Measurements from ENCODE around the gene KAT2A. TPM values are rescaled to one million over a fixed set of nuclear protein-coding genes. Genes with fewer than 3 reads are reported as not detected.
"Not testable (repeated sequence)": the region's sequence is repeated elsewhere in the genome, so short reads cannot be mapped to it uniquely, and the experiment has no call there.

KAT2A gene
- total RNA-seq = 45.4 and 45.5 TPM in 2 replicates

- intact Hi-C loops (cut with micrococcal nuclease) = no loop called here
These were observed at the start of gene KAT2A for GRCh38 chr17:42120770-42121769. Gene KAT2A, minus strand, starts transcription at chr17:42121367. Its CDS starts 63 bp downstream, at chr17:42121304.

DNA sequence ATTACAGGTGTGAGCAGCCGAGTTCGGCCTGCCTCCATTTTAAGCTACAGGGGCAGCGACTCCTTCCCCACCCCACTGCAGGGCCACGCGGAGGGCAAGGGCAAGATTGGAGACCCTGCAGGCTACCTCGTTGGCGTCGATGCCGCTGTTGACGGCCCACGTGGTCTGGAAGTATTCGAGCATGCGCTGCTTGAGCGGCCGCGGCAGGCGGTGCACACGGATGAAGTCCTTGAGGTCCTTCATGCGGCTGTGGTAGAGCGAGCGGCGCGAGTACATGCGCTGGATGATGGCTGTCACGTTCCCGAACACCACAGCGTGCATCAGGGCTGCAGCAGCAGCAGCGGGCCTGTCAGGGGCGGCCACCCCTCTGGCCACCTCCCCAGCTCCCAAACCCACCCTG lies 48.2 kb upstream of the KAT2A start:
- intact Hi-C loops (cut with micrococcal nuclease) = no loop called here

DNA sequence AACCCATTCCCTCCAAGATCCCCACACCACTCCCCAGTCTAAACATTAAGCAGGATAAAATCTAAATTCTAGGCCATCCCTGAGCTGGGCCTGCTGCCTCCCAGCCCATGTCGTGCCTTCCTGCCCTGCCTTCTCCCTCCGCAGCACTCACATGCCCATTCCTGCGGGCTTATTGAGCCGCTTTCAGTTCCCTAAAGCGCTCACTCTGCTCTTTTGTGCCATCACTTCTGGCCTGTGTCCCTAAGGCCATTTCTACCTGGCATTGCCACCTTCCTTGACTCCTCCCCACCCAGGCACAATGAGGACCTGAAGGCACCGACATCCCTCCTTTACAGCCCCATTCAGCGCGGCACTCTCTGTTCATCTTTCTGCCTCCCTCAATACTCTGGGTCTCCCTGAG lies 46.6 kb upstream of the KAT2A start:
- intact Hi-C loops (cut with micrococcal nuclease) = no loop called here

DNA sequence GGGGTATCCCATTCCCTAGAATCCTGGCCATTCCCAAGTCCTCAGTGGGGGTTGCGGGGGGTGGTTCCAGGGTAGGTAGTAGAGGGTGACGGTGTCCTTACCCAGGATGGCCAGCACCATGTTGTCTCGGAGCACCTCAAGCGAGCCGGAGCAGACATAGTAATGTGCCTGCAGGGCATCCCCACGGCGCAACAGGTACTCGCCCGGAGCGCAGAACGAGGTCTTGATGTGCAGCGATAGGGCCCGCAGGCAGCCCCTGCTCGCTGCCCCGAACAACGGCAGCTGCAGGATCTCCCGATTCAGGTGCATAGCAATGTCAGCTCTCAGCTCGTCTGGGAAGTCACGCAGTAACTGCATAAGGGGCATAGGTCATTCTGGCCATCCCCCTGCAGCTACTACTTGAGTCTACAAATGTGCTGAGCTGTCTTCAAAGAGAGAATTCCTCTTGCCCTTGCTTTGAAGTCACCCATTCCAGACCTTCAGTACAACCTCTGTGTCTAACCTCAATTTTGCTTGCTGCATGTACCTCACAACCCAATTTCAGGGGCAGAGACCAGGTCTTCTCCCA lies 45.1 kb upstream of the KAT2A start:
- intact Hi-C loops (cut with micrococcal nuclease) = no loop called here

GRCh38 chr17:42165751-42166150 lies 44.6 kb upstream of the KAT2A start:
- intact Hi-C loops (cut with micrococcal nuclease) = no loop called here

GRCh38 chr17:42163696-42164407 lies 42.7 kb upstream of the KAT2A start:
- intact Hi-C loops (cut with micrococcal nuclease) = no loop called here

DNA sequence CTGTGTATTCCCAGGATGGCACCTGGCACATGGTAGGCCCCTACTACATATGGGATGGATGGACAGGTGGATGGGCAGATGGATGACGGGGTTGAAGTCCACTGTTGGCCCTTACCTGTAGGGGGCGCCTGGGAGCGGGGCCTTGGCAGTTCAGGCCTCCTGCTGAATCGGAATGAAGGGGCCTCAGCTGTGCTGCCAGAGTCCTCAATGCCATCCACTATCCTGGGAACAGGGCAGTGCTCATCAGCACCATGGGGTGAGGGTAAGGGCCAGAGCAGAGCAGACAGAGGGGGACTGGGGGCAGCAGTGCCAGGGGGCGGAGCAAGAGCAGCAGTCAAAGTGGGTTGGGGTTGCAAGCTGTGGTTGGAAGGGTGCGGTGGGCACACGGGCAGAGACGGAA lies 41.9 kb upstream of the KAT2A start:
- intact Hi-C loops (cut with micrococcal nuclease) = no loop called here

DNA sequence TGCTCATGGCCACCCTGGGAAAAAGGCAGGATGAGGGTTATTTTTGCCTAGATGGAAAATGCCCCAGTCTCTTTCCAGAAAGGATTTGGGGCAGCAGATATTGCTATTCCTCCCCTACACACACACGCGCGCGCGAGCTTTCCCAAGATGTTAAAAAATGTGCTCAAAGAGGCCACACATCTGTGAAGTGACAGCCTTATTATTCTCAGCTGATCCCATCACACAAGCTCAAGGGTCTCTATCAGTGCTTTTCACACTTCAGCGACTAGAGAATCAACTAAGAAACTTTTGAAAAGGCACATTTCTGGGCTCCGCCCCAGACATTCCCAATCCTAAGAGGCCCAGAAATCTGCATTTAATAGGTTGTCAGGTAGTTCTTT lies 39.4 kb upstream of the KAT2A start:
- intact Hi-C loops (cut with micrococcal nuclease) = no loop called here

- intact Hi-C loops (cut with micrococcal nuclease) = loop anchor here (5.0 kb wide), 1 partner anchor 48 kb away; the partner anchor contains the start of gene DHX58
These were observed 38.8 kb upstream of the KAT2A start for GRCh38 chr17:42159796-42160530.

DNA sequence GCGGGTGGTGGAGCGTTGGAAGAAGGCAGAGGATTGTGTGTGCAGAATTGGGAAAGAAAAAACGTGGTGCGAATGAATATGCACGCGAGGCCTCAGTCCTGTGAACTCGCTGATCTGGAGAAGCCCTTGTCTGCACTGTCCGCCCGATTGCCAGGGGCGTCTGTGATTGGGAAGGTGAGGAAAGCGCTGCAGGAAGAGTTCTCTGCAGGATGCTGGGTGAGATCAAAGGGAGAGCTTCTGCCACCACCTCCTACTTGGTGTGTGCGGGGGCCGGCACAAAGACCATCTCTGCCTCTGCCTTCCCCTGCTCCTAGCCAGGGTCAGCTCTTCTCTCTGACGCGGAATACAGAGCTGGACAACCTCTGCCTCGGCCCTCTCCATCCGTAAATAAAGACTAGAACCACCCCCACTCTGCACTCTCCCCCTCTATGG lies 34.5 kb upstream of the KAT2A start:
- intact Hi-C loops (cut with micrococcal nuclease) = loop anchor here (1.0 to 5.0 kb wide), 5 partner anchors 25 to 225 kb away; partner anchors contain the start of genes CNP, DHX58, KCNH4 and NKIRAS2

- intact Hi-C loops (cut with micrococcal nuclease) = loop anchor here (2.0 kb wide), 1 partner anchor 27 kb away; the partner anchor contains the start of gene KCNH4
These were observed 33.0 kb upstream of the KAT2A start for GRCh38 chr17:42153919-42154742.

- intact Hi-C loops (cut with micrococcal nuclease) = no loop called here
These were observed 25.9 kb upstream of the KAT2A start for GRCh38 chr17:42146911-42147607.

GRCh38 chr17:42143138-42143537 lies 22.0 kb upstream of the KAT2A start:
- intact Hi-C loops (cut with micrococcal nuclease) = not testable (repeated sequence)

DNA sequence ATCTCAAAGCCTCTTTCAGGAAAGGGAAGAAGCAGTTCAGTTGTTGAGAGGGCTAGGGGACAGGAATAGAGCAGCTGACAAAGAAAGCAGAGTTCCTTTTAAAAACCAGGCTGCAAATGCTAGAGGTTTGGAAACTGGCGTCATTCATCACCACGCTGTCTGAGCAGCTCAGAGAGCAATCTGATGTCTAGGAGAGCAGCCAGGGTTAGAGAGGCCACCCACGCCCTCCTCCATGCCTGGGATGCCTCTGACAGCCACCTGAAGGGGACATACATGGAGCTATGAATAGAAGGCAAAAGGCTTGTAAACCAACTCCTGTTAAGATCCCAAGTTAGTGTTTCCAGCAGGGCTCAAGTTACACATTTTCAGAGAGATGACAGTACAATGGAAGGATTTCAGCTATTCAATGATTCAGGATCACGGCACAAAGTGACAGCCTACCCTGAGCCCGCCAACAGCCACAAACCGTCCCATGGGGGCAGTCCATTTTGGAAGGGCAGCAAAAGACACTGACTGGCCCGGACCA lies 21.3 kb upstream of the KAT2A start:
- intact Hi-C loops (cut with micrococcal nuclease) = no loop called here

DNA sequence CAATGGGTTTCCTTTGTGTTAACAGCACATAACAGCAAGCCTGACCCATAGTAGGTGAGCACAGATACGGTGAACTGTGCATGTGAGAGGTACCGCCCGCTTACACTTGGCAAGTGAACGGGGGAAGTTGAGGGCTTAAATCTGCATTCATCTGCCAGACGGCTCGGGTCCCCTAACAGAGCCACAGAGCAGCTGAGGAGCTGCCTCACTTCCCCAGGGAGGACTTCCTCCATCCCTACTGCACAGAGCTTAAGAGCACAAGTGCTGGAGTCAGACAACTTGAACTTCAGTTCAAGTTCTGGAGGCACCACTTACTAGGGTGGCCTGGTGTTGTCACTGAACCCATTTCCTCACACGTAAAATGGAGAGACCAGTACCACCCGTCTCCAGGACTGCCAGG lies 20.2 kb upstream of the KAT2A start:
- intact Hi-C loops (cut with micrococcal nuclease) = no loop called here

GRCh38 chr17:42140690-42141089 lies 19.5 kb upstream of the KAT2A start:
- intact Hi-C loops (cut with micrococcal nuclease) = not testable (repeated sequence)

- intact Hi-C loops (cut with micrococcal nuclease) = no loop called here
These were observed 17.8 kb upstream of the KAT2A start for GRCh38 chr17:42138749-42139492.

DNA sequence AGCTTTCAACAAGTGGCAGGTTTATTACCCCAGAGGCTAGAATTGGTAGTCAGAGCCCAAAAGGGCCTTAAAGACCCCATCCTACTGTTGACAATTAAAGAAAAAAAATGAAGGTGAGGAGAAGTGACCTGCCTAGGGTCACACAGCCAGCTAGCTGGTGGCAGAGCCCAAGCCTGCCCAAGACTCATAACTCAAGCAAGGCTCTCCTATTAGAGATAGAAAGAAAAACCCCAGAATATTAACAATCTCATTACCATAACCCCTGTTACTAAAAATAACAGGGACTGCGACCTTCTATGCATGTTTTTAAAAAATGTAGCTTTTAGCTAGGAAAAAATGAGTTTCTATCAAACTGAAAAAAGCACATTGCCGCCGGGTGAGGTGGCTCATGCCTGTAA lies 15.5 kb upstream of the KAT2A start:
- intact Hi-C loops (cut with micrococcal nuclease) = no loop called here

Data from T-helper 2 cell treated with Interferon-gamma antibody and Interleukin-4, amounts not matched to agents 100 ng/mL and 5 ng/mL, for 36 hours (primary cell).